Gastroesophageal sphincter (tissue), 3 donors: ENCODE results near the gene PRX.

Experiments
- CTCF ChIP-seq, 4 experiments: fragments of 200-600 bp in 2 of 4; fragments of 450-650 bp in 2 of 4; sonication (generic) in 1 of 4; IDR thresholded peaks; one replicate each; pipeline ENCODE4 v1.5.1; 2017 to 2019; ENCODE audit warnings: antibody characterized with exemption in 4 of 4, mild to moderate bottlenecking in 2 of 4, moderate library complexity in 2 of 4
- POLR2A ChIP-seq, 2 donors: fragments of 450-650 bp; IDR thresholded peaks; one replicate each; pipeline ENCODE4 v1.6.1; 2017; ENCODE audit warnings: antibody characterized with exemption in 2 of 2, mild to moderate bottlenecking in 2 of 2, moderate library complexity in 1 of 2
- POLR2AphosphoS5 ChIP-seq: sonication (generic); formaldehyde crosslinking; IDR thresholded peaks from one replicate; pipeline ENCODE4 v1.6.1; 2017; ENCODE audit warnings: antibody characterized with exemption

- TF ChIP-seq CTCF (IDR thresholded peaks at IDR 0.05) = no peak
- no peak for TF ChIP-seq POLR2A (IDR thresholded peaks at IDR 0.05)
- TF ChIP-seq POLR2AphosphoS5 = no peak
Observed at GRCh38 chr19:40411958-40412499, 1.1 kb downstream of the PRX start.
